Endothelial cell of umbilical vein (primary cell): ENCODE measurements around the gene NCK2.

Source experiments
- EZH2 ChIP-seq: IDR thresholded peaks from 2 replicates; pipeline ENCODE4 v1.6.1; 2012; ENCODE audit warnings: borderline replicate concordance, low read depth, mild to moderate bottlenecking, moderate library complexity, low read length, inconsistent platforms; ENCODE audit not compliant: severe bottlenecking
- FOS ChIP-seq: IDR thresholded peaks from 2 replicates; pipeline ENCODE4 v1.6.1; 2011; ENCODE audit warnings: mild to moderate bottlenecking, low read length, moderate library complexity, borderline replicate concordance; ENCODE audit not compliant: insufficient read depth
- GATA2 ChIP-seq: IDR thresholded peaks from 2 replicates; pipeline ENCODE4 v1.7.0; 2011; ENCODE audit warnings: low read depth, mild to moderate bottlenecking, moderate library complexity, mixed read lengths, low read length; ENCODE audit not compliant: insufficient read length, insufficient read depth
- JUN ChIP-seq: IDR thresholded peaks from 2 replicates; pipeline ENCODE4 v1.6.1; 2011; ENCODE audit warnings: borderline replicate concordance, low read depth; ENCODE audit not compliant: insufficient read length, insufficient read depth
- MYC ChIP-seq: IDR thresholded peaks from one replicate; pipeline ENCODE4 v1.6.1; 2011; ENCODE audit warnings: mild to moderate bottlenecking, low read depth, low read length
- POLR2A ChIP-seq: IDR thresholded peaks from 2 replicates; pipeline ENCODE4 v1.6.1; 2012; ENCODE audit warnings: low read depth, mild to moderate bottlenecking, control low read depth, low read length
- POLR2AphosphoS5 ChIP-seq: IDR thresholded peaks from 2 replicates; pipeline ENCODE4 v1.6.1; 2012; ENCODE audit warnings: low read depth, mild to moderate bottlenecking, control low read depth, low read length, moderate library complexity; ENCODE audit not compliant: insufficient read depth
- TF ChIP-seq, protein P1 (sequence below), 2 donors: IDR thresholded peaks; 1 replicate in 1 of 2; 2 replicates in 1 of 2; pipeline ENCODE4 v1.5.1; 2011; ENCODE audit warnings: low read length in 2 of 2, mild to moderate bottlenecking in 2 of 2, moderate library complexity in 2 of 2, control low read depth in 1 of 2, inconsistent platforms in 1 of 2, low read depth in 1 of 2; ENCODE audit not compliant: insufficient read depth in 1 of 2; ENCODE audit errors: extremely low read depth in 1 of 2
- TF ChIP-seq, protein P2 (sequence below): IDR thresholded peaks from 2 replicates; pipeline ENCODE4 v1.6.1; 2011; ENCODE audit not compliant: insufficient read depth, insufficient read length

- TF ChIP-seq FOS: no peak
- TF ChIP-seq, protein P1, sequence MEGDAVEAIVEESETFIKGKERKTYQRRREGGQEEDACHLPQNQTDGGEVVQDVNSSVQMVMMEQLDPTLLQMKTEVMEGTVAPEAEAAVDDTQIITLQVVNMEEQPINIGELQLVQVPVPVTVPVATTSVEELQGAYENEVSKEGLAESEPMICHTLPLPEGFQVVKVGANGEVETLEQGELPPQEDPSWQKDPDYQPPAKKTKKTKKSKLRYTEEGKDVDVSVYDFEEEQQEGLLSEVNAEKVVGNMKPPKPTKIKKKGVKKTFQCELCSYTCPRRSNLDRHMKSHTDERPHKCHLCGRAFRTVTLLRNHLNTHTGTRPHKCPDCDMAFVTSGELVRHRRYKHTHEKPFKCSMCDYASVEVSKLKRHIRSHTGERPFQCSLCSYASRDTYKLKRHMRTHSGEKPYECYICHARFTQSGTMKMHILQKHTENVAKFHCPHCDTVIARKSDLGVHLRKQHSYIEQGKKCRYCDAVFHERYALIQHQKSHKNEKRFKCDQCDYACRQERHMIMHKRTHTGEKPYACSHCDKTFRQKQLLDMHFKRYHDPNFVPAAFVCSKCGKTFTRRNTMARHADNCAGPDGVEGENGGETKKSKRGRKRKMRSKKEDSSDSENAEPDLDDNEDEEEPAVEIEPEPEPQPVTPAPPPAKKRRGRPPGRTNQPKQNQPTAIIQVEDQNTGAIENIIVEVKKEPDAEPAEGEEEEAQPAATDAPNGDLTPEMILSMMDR (IDR thresholded peaks at IDR 0.05; ENCODE audit: extremely low read depth in 1 of 2, insufficient read depth in 1 of 2, low read depth in 1 of 2, low read length in 2 of 2): no peak
- no peak for TF ChIP-seq POLR2AphosphoS5
- TF ChIP-seq EZH2: no peak
- no peak for TF ChIP-seq JUN
- no peak for TF ChIP-seq POLR2A
- TF ChIP-seq, protein P2, sequence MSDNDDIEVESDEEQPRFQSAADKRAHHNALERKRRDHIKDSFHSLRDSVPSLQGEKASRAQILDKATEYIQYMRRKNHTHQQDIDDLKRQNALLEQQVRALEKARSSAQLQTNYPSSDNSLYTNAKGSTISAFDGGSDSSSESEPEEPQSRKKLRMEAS: no peak
- TF ChIP-seq MYC: no peak
- no peak for TF ChIP-seq GATA2
Observed at GRCh38 chr2:105773568-105773967, 28.9 kb downstream of the NCK2 start.
